GM12878 (cell line): ENCODE measurements around the gene RINL. TPM values are rescaled to one million over a fixed set of nuclear protein-coding genes. Genes with fewer than 3 reads are reported as not detected.
A peak's percentile ranks its signal among the peaks of the same experiment; 100 is the strongest.

Experiments
- ATAC-seq: fragments of 200-7000 bp; cut with Tn5 transposase; 3 replicates; pipeline ENCODE4 v1.9.1; 2020; ENCODE audit warnings: mild to moderate bottlenecking, moderate library complexity
- BruUV-seq: library from RNA; stranded (reverse); fragments of 400-500 nt; replicated peaks from 2 replicates; lab custom pipeline; 2021; lab: Mats Ljungman, UMichigan
- CTCF ChIA-PET: fragments of 300-600 bp; sonication (Branson Sonifier 250); formaldehyde crosslinking; extraction: SDS; loops from one replicate; lab custom pipeline; 2021; ENCODE audit warnings: inconsistent platforms; lab: Yijun Ruan, JAX
- POLR2A ChIA-PET: fragments of 350-600 bp; formaldehyde crosslinking; extraction: SDS; loops from one replicate; lab custom pipeline; 2021; ENCODE audit warnings: inconsistent platforms; lab: Charles Lee
- RAD21 ChIA-PET: fragments of 300-600 bp; sonication (Branson Sonifier 250); formaldehyde crosslinking; loops from one replicate; lab custom pipeline; 2023; ENCODE audit warnings: antibody characterized with exemption; ENCODE audit not compliant: unreplicated experiment; lab: Charles Lee
- SMC1A ChIA-PET: fragments of 300-600 bp; sonication (Branson Sonifier 250); formaldehyde crosslinking; loops from one replicate; lab custom pipeline; 2023; ENCODE audit not compliant: unreplicated experiment, uncharacterized antibody; lab: Charles Lee
- DNase-seq: peaks from one replicate; pipeline ENCODE4 v3.0.0-alpha.2; 2011; ENCODE audit warnings: low read depth, low spot score
- FAIRE-seq: peaks from 3 replicates; lab custom pipeline; 2011; peaks lifted over from hg19 to GRCh38; lab: Jason Lieb, UNC
- H2AFZ ChIP-seq: 2 replicates; pipeline ENCODE4 v1.6.0; 2011; ENCODE audit warnings: low read depth, low read length, control low read depth; ENCODE audit not compliant: control insufficient read depth
- H3K27ac ChIP-seq: 2 replicates; pipeline ENCODE4 v1.5.1; 2011; ENCODE audit warnings: control low read depth; ENCODE audit not compliant: control insufficient read depth, insufficient read depth
- H3K27me3 ChIP-seq, 2 experiments: replicated peaks in 1 of 2; 2 replicates each; pipeline versions ENCODE4 v1.6.0 to v1.6.1; 2011; ENCODE audit warnings: low read length in 1 of 2; ENCODE audit not compliant: control insufficient read depth in 2 of 2, insufficient read depth in 2 of 2
- H3K36me3 ChIP-seq, 2 experiments: 2 replicates each; pipeline ENCODE4 v1.5.1; 2011; ENCODE audit warnings: low read length in 1 of 2; ENCODE audit not compliant: control insufficient read depth in 2 of 2, insufficient read depth in 2 of 2
- H3K4me1 ChIP-seq: 2 replicates; pipeline ENCODE4 v1.6.1; 2011; ENCODE audit warnings: mild to moderate bottlenecking, low read length, moderate library complexity, mixed read lengths; ENCODE audit not compliant: control insufficient read depth, insufficient read depth
- H3K4me2 ChIP-seq: 2 replicates; pipeline ENCODE4 v1.6.0; 2011; ENCODE audit warnings: control low read depth; ENCODE audit not compliant: control insufficient read depth, insufficient read depth
- H3K4me3 ChIP-seq: fragments of 200-600 bp; sonication (generic); 2 replicates; pipeline ENCODE4 v1.5.1; 2016
- H3K79me2 ChIP-seq: 2 replicates; pipeline ENCODE4 v1.6.0; 2011; ENCODE audit warnings: low read length; ENCODE audit not compliant: control insufficient read depth, insufficient read depth
- H3K9ac ChIP-seq: 2 replicates; pipeline ENCODE4 v1.8.0; 2011; ENCODE audit warnings: low read length, control low read depth, mixed read lengths; ENCODE audit not compliant: control insufficient read depth, insufficient read depth
- H3K9me3 ChIP-seq: replicated peaks from 3 replicates; pipeline ENCODE4 v1.5.1; 2011; ENCODE audit warnings: mild to moderate bottlenecking, low read length; ENCODE audit not compliant: control insufficient read depth, insufficient read depth
- H4K20me1 ChIP-seq: 2 replicates; pipeline ENCODE4 v1.6.0; 2011; ENCODE audit not compliant: control insufficient read depth, insufficient read depth
- JUNB ChIP-seq: IDR thresholded peaks from 2 replicates; pipeline ENCODE4 v1.6.1; 2016; ENCODE audit warnings: antibody characterized with exemption, mild to moderate bottlenecking
- JUND ChIP-seq: IDR thresholded peaks from 2 replicates; pipeline ENCODE4 v1.6.1; 2012; ENCODE audit warnings: low read depth, mild to moderate bottlenecking, low read length, improper control_type of control experiment, moderate library complexity
- KAT2A ChIP-seq: conservative IDR thresholded peaks from 2 replicates; pipeline ENCODE4 v1.6.1; 2011; ENCODE audit warnings: low read depth, low read length; ENCODE audit not compliant: control insufficient read depth
- KLF5 ChIP-seq: fragments of 450-650 bp; IDR thresholded peaks from 2 replicates; pipeline ENCODE4 v1.6.1; 2014; ENCODE audit warnings: mild to moderate bottlenecking; ENCODE audit not compliant: partially characterized antibody
- LARP7 ChIP-seq: fragments of 450-650 bp; IDR thresholded peaks from 2 replicates; pipeline ENCODE4 v1.6.1; 2017; ENCODE audit warnings: mild to moderate bottlenecking
- NFXL1 ChIP-seq: fragments of 450-650 bp; IDR thresholded peaks from 2 replicates; pipeline ENCODE4 v1.6.1; 2017; ENCODE audit warnings: antibody characterized with exemption, mild to moderate bottlenecking, borderline replicate concordance
- NR2C1 ChIP-seq: fragments of 450-650 bp; IDR thresholded peaks from 2 replicates; pipeline ENCODE4 v1.6.1; 2017; ENCODE audit warnings: antibody characterized with exemption, mild to moderate bottlenecking, moderate library complexity
- WGBS: methylation state at CpG from one replicate; pipeline ENCODE4 v1.1.6; 2016; ENCODE audit warnings: low lambda C conversion rate; ENCODE audit not compliant: insufficient replicate concordance, insufficient coverage; ENCODE audit errors: missing lambda C conversion rate; 5-methylcytosine and 5-hydroxymethylcytosine counted together
- in situ Hi-C: fragments of 300-500 bp; cut with MboI; formaldehyde crosslinking; loops from 9 replicates; pipeline ENCODE4 v1.14.3; 2018; ENCODE audit warnings: mixed read lengths
- intact Hi-C: fragments of 100-400 bp; cut with micrococcal nuclease; formaldehyde crosslinking; loops from one replicate; pipeline ENCODE4 v1.14.2; 2022; ENCODE audit not compliant: unreplicated experiment
- polyA plus RNA-seq, 11 experiments: library from polyadenylated mRNA; depleted of rRNA in 4 of 11; unstranded in 6 of 11; stranded (reverse) in 5 of 11; fragments of >200 nt; fragmentation: Nextera tagmentation in 4 of 11; fragmentation: Illumina TruSeq in 1 of 11; extraction: Ambion mirVana in 4 of 11; extraction: Trizol in 1 of 11; gene quantifications; 1 replicate in 1 of 11; 2 replicates in 10 of 11; pipeline versions ENCODE4 v1.2.1 to v1.2.3, GENCODE V29; 2011 to 2016; ENCODE audit warnings: inconsistent platforms in 2 of 11, missing spikeins in 2 of 11, low read depth in 1 of 11
- total RNA-seq, 4 experiments: library from RNA; depleted of rRNA in 3 of 4; stranded (reverse); fragments of >200 nt in 3 of 4; fragmentation: Illumina TruSeq in 1 of 4; extraction: Trizol in 1 of 4; gene quantifications; 2 replicates each; pipeline versions ENCODE4 v1.2.1 to v1.2.3, GENCODE V29; 2013 to 2021
- TF ChIP-seq, protein P1 (sequence below): IDR thresholded peaks from 2 replicates; pipeline ENCODE4 v1.6.1; 2011; ENCODE audit warnings: mild to moderate bottlenecking, low read depth, low read length, moderate library complexity; ENCODE audit not compliant: insufficient replicate concordance
- TF ChIP-seq, protein P2 (sequence below): fragments of 450-650 bp; IDR thresholded peaks from 2 replicates; pipeline ENCODE4 v1.6.1; 2017; ENCODE audit warnings: mild to moderate bottlenecking, low read depth, inconsistent platforms; ENCODE audit not compliant: poor library complexity, severe bottlenecking
- TF ChIP-seq, protein P3 (sequence below): fragments of 450-650 bp; IDR thresholded peaks from 2 replicates; pipeline ENCODE4 v1.6.1; 2017; ENCODE audit warnings: borderline replicate concordance
- TF ChIP-seq, protein P4 (sequence below): fragments of 450-650 bp; IDR thresholded peaks from 2 replicates; pipeline ENCODE4 v1.6.1; 2017; ENCODE audit warnings: mild to moderate bottlenecking, moderate library complexity
- TF ChIP-seq, protein P5 (sequence below): IDR thresholded peaks from 2 replicates; pipeline ENCODE4 v1.6.1; 2012; ENCODE audit warnings: low read depth, low read length, improper control_type of control experiment

Gene RINL
- total and polyA plus RNA-seq, 10 of the 15 experiments (the other 5 are each of a cell fraction or from before 2014, with no cell fraction given), result 14.5 to 64.2 (median 47.6) TPM

DNA sequence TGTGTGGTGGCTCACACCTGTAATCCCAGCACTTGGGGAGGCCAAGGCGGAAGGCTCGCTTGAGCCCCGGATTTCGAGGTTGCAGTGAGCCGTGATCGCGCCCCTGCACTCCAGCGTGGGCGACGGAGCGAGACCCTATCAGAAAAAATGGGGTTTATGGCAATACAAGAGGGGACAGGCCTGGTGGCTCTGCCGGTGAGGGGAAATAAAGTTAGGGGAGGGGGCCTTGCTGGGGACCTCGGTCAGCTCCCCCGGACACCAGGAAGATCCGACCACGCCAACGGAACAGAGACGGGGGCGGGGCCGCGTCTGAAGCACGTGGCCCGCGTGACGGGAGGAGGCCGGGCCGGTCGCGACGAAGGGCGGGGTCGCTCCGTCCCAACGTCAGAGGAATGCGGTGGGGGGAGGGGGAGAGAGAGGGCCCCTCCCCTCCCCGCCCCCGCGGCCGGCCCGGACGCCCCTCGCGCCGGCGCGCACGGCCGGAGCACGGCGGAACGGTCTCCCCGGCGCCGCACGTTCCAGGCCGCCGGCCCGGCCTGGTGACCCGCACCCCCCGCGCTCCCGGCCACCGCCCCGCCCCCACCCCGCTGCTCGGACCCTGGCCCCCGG lies 26.3 kb downstream of the RINL start:
- no peak for FAIRE-seq
- H3K9me3 ChIP-seq, result no peaks in the 10 kb centered on the region
- H3K36me3 ChIP-seq, result peaks cover 5 to 9% of the 10 kb centered on the region in 2 experiments
- CTCF ChIA-PET, result interaction anchor here (0.6 to 2.5 kb wide), 7 partner anchors 9 to 449 kb away, joined by 3 to 14 read pairs (median 4); partner anchors contain the start of genes FAM98C, NFKBIB and SIRT2
- H3K4me1 ChIP-seq, result peaks cover 11% of the 10 kb centered on the region
- peaks cover 29% of the 10 kb centered on the region for H3K79me2 ChIP-seq
- RAD21 ChIA-PET, result interaction anchor here (0.7 to 3.6 kb wide), 6 partner anchors 9 to 26 kb away, joined by 3 to 47 read pairs (median 7); partner anchors contain the start of genes ECH1 and RINL
- peak overlapping the region; percentile 92 for H3K9ac ChIP-seq
- POLR2A ChIA-PET, result interaction anchor here (0.6 to 4.4 kb wide), 9 partner anchors 13 to 236 kb away, joined by 3 to 144 read pairs (median 5); partner anchors contain the start of genes ECH1, MRPS12, NFKBIB and SARS2
- no peak for DNase-seq
- SMC1A ChIA-PET, result interaction anchor here (1.0 to 4.5 kb wide), 6 partner anchors 10 to 20 kb away, joined by 3 to 44 read pairs (median 8); no protein-coding TSS in a partner anchor
- in situ Hi-C loops, result no loop called here
- WGBS, result 1% methylated on average over 29 of the region's 67 CpGs
- peak; percentile 28 for ATAC-seq
- H3K27ac ChIP-seq, result peak overlapping the region; percentile 91
- intact Hi-C loops, result no loop called here
- peak overlapping the region; percentile 55; the same call in 1 of the 2 replicates for H2AFZ ChIP-seq
- BruUV-seq, result no TSS peak
- peaks cover 3% of the 10 kb centered on the region; the same call in 1 of the 2 replicates for H4K20me1 ChIP-seq
- peak overlapping the region; percentile 98 for H3K4me2 ChIP-seq
- peak overlapping the region; percentile 96 for H3K4me3 ChIP-seq
- H3K27me3 ChIP-seq, result no peaks in the 10 kb centered on the region
- TF ChIP-seq JUND (no peak), LARP7 (no peak), KAT2A (no peak), NR2C1 (no peak), JUNB (no peak), NFXL1 (no peak), KLF5 (peak; percentile 74)
- TF ChIP-seq, protein P1, sequence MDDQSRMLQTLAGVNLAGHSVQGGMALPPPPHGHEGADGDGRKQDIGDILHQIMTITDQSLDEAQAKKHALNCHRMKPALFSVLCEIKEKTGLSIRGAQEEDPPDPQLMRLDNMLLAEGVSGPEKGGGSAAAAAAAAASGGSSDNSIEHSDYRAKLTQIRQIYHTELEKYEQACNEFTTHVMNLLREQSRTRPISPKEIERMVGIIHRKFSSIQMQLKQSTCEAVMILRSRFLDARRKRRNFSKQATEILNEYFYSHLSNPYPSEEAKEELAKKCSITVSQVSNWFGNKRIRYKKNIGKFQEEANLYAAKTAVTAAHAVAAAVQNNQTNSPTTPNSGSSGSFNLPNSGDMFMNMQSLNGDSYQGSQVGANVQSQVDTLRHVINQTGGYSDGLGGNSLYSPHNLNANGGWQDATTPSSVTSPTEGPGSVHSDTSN, result no peak
- TF ChIP-seq, protein P2, sequence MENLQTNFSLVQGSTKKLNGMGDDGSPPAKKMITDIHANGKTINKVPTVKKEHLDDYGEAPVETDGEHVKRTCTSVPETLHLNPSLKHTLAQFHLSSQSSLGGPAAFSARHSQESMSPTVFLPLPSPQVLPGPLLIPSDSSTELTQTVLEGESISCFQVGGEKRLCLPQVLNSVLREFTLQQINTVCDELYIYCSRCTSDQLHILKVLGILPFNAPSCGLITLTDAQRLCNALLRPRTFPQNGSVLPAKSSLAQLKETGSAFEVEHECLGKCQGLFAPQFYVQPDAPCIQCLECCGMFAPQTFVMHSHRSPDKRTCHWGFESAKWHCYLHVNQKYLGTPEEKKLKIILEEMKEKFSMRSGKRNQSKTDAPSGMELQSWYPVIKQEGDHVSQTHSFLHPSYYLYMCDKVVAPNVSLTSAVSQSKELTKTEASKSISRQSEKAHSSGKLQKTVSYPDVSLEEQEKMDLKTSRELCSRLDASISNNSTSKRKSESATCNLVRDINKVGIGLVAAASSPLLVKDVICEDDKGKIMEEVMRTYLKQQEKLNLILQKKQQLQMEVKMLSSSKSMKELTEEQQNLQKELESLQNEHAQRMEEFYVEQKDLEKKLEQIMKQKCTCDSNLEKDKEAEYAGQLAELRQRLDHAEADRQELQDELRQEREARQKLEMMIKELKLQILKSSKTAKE, result peak; percentile 45
- TF ChIP-seq, protein P3, sequence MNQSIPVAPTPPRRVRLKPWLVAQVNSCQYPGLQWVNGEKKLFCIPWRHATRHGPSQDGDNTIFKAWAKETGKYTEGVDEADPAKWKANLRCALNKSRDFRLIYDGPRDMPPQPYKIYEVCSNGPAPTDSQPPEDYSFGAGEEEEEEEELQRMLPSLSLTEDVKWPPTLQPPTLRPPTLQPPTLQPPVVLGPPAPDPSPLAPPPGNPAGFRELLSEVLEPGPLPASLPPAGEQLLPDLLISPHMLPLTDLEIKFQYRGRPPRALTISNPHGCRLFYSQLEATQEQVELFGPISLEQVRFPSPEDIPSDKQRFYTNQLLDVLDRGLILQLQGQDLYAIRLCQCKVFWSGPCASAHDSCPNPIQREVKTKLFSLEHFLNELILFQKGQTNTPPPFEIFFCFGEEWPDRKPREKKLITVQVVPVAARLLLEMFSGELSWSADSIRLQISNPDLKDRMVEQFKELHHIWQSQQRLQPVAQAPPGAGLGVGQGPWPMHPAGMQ, result no peak
- TF ChIP-seq, protein P4, sequence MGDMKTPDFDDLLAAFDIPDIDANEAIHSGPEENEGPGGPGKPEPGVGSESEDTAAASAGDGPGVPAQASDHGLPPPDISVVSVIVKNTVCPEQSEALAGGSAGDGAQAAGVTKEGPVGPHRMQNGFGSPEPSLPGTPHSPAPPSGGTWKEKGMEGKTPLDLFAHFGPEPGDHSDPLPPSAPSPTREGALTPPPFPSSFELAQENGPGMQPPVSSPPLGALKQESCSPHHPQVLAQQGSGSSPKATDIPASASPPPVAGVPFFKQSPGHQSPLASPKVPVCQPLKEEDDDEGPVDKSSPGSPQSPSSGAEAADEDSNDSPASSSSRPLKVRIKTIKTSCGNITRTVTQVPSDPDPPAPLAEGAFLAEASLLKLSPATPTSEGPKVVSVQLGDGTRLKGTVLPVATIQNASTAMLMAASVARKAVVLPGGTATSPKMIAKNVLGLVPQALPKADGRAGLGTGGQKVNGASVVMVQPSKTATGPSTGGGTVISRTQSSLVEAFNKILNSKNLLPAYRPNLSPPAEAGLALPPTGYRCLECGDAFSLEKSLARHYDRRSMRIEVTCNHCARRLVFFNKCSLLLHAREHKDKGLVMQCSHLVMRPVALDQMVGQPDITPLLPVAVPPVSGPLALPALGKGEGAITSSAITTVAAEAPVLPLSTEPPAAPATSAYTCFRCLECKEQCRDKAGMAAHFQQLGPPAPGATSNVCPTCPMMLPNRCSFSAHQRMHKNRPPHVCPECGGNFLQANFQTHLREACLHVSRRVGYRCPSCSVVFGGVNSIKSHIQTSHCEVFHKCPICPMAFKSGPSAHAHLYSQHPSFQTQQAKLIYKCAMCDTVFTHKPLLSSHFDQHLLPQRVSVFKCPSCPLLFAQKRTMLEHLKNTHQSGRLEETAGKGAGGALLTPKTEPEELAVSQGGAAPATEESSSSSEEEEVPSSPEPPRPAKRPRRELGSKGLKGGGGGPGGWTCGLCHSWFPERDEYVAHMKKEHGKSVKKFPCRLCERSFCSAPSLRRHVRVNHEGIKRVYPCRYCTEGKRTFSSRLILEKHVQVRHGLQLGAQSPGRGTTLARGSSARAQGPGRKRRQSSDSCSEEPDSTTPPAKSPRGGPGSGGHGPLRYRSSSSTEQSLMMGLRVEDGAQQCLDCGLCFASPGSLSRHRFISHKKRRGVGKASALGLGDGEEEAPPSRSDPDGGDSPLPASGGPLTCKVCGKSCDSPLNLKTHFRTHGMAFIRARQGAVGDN, result peak; percentile 57; the same call in 1 of the 2 replicates
- TF ChIP-seq, protein P5, sequence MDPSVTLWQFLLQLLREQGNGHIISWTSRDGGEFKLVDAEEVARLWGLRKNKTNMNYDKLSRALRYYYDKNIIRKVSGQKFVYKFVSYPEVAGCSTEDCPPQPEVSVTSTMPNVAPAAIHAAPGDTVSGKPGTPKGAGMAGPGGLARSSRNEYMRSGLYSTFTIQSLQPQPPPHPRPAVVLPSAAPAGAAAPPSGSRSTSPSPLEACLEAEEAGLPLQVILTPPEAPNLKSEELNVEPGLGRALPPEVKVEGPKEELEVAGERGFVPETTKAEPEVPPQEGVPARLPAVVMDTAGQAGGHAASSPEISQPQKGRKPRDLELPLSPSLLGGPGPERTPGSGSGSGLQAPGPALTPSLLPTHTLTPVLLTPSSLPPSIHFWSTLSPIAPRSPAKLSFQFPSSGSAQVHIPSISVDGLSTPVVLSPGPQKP, result no peak
